HG03175 (cell line): ENCODE data around the gene OR10R2.
"Not testable (repeated sequence)": the region's sequence is repeated elsewhere in the genome, so short reads cannot be mapped to it uniquely, and the experiment has no call there.

ENCODE experiments used
- ATAC-seq: cut with Tn5 transposase; IDR thresholded peaks from one replicate; pipeline ENCODE4 v1.9.1; 2021; ENCODE audit warnings: mild to moderate bottlenecking, moderate library complexity; ENCODE audit not compliant: unreplicated experiment

The OR10R2 gene, protein sequence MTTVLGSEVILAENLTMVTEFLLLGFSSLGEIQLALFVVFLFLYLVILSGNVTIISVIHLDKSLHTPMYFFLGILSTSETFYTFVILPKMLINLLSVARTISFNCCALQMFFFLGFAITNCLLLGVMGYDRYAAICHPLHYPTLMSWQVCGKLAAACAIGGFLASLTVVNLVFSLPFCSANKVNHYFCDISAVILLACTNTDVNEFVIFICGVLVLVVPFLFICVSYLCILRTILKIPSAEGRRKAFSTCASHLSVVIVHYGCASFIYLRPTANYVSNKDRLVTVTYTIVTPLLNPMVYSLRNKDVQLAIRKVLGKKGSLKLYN

DNA sequence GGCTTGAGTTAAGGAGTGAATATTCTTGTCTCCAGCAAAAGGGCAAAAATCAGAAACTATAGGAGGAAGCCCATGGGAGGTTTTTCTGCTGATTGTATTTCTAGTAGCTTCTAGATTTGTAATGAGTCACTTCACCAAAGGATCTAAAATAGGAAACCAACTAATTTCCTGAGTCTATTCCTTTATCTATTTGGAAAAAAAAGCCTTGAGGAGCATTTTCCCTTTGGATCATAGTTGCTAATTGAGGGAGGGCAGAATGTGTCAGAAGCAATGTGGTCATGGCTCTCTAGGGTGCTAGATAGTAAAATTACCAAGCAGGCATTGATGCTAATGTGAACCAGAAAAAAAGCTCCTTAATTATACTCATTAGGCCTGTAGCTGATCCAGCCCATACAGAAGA is at the start of gene OR10R2:
TSS of gene OR10R2 (plus strand) at position 301 of the 400 bp plus-strand sequence. CDS start 106 bp downstream, outside the sequence.
- ATAC-seq, result no peak

DNA sequence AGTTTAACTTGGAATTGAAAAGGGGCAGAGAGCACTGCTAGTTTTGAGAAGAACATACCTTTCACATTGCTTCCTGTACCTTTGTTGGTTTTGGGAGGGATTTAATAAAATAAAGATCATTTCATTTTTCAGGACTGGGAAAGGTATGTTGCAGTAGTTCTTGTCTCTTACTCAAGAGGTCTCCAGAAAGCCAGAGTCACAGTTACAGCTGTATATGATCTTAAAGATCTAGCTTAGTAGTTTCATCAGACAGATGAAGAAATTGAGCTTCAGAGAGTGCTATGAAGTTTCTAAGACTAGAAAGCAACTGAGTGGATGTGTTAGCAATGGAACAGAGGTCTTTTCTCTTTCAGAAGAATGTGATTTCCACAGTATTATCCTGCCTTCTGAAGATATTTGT is 47.0 kb upstream of the OR10R2 start:
- no peak for ATAC-seq

DNA sequence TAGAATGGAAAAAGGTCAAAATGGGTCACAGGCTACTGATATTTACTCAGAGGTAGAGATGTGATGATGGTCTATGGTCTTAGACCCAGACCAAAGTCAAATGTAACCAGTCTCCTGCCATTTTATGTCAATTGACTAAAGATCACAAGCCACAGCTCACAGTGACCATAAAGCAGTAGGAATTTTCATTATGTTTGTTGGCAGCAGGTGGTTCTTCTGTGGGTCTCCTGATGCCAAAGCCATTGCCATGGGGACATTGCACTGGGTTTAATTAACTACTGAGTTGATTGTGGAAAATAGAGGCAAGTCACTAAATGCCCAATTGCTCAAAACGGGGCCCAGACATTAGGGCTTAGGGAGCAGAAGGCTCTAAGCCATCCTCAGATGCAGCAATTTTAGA is 45.9 kb upstream of the OR10R2 start, which contains the start of gene OR10K2:
TSS of gene OR10K2 (minus strand) at position 101 of the 400 bp plus-strand sequence. CDS start 5,371 bp downstream, outside the sequence.
- no peak for ATAC-seq

DNA sequence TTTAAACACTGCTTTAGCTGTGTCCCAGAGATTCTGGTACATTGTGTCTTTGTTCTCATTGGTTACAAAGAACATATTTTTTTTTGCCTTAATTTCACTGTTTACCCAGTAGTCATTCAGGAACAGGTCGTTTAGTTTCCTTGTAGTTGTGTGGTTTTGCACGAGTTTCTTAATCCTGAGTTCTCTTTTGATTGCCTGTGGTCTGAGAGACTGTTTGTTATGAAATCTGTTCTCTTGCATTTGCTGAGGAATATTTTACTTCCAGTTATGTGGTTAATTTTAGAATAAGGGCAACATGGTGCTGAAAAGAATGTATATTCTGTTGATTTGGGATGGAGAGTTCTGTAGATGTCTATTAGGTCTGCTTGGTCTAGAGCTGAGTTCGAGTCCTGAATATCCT is 41.9 kb upstream of the OR10R2 start:
- ATAC-seq, result not testable (repeated sequence)

DNA sequence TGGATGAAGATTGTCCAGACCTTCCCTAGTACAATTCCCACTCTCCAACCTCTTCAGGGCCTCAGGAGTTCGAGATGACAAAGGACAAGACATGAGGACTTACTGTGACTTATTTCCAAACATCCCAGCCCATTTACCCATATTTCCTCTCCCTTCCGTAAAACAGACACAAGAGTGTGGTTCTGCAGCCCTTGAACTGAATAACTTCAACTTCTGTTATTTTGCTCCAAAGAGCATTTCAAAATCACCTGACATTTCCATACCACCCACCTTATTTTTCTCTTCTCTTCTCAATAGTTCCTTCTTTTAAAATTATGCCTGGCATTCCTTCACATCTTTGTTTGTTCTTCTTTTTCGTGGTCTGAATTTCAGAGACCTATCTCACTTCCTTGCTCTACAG is 37.3 kb upstream of the OR10R2 start:
- ATAC-seq, result no peak

DNA sequence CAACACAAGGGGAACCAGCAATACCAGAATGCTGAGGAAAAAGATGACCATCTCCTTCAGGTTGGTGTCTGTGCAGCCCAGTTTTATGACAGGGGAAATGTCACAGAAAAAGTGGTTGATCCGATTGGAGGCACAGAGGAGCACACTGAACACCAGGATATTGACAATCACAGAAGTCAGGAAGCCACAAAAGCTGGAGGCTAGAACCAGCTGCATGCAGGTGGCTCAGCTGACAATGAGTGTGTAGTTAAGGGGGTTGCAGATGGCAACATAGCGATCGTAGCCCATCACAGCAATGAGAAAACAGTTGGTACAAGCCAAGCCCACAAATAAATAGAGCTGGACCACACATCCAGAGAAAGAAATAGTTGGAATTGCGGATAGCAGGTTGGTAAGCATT is 26.6 kb upstream of the OR10R2 start:
- no peak for ATAC-seq

DNA sequence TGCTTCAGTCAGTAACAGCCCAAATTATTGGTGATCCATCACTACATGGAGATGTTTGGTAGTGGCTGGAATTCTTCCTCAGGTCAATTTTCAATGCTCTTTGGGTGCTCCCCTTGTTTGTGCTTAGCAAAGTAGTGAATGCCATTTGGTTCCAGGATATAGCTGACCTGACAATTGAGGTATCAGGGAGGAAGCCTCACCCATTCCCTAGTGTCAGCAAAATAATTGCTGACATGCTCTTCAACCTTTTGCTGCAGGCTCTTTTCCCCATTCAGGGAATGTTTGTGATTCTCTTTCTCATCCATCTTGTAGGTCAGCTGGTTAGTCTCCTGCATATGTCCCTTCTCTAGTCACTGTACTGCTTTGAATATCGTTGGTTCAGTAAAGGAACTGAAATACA is 17.5 kb upstream of the OR10R2 start:
- no peak for ATAC-seq

DNA sequence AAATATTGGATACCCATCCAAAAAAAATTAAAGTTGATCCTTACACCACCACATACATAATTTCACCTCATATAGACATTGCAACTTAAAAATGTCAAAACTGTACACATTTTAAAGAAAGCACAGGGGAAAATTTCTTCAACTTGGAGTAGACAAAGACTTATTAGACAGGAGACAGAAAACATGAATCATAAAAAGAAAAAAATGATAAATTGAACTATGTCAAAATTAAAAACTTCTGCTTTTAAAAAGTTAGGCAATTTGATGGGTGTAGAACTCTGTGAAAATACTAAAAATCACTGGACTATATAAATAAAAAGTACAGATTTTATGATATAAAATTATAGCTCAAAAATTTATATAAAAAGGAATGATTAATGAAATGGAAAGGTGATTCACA is 14.8 kb upstream of the OR10R2 start:
- no peak for ATAC-seq

DNA sequence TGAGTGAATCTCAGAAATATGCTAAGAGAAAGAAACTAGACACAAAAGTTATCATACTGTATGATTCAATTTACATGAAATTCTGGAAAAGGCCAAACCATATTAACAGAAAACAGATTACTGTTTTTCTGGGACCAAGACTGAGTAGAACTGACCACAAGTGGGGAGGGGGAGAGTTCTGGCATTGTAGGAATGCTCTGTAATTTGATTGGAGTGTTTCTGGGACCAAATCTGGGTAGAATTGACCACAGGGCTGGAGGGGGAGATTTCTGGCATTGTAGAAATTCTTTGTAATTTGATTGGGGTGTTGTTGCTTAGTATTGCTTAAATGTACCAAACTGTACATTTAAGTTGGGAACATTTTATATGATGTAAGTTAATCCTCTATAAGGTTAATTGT is 13.8 kb upstream of the OR10R2 start:
- no peak for ATAC-seq

DNA sequence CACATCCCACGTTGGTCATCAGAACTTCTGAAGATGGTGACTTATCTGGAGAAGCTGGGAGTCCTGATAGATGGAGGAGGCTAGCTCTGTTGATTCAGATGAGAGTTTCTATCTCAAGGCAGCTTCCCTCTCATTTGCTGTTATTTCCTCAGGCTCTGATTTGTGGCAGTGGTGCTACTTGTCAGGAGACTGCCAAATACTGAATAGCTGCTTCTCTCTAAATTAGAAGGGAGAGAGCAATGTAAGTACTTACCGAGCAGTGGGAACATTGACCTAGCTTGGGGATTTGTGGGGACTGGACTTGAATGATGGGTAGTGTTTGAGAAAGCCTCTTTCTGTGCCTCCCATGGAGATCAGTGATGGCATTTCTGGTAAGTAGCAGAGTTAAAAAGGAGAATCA is 10.5 kb upstream of the OR10R2 start, which contains the start of gene OR10K1:
TSS of gene OR10K1 (plus strand) at position 301 of the 400 bp plus-strand sequence. CDS start 3,728 bp downstream, outside the sequence.
- no peak for ATAC-seq

DNA sequence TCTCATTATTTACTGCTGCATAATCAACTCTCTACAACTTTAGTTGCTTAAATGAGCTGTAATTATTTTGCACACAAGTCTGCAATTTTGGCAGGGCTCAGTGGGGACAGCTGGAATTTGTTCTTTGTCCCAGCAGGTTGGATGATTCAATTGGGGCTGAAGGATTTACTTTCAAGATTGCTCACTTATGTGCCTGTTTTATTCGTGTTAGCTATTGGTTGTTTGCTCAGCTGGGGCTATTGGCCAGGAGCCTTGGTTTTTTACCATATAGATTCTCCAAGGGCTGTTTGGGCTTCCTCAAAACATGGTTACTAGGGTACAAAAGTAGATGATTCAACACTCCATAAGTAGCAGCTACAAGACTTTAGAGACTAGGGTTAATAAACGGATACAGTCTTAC is 13.4 kb downstream of the OR10R2 start:
- ATAC-seq, result no peak

DNA sequence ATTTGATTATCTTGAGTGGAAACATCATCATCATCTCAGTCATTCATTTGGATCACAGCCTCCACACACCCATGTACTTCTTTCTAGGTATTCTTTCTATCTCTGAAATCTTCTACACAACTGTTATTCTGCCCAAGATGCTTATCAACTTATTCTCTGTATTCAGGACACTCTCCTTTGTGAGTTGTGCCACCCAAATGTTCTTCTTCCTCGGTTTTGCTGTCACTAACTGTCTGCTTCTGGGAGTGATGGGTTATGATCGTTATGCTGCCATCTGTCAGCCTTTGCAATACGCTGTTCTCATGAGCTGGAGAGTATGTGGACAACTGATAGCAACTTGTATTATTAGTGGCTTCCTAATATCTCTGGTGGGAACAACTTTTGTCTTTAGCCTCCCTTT is 19.3 kb downstream of the OR10R2 start:
- ATAC-seq, result no peak

DNA sequence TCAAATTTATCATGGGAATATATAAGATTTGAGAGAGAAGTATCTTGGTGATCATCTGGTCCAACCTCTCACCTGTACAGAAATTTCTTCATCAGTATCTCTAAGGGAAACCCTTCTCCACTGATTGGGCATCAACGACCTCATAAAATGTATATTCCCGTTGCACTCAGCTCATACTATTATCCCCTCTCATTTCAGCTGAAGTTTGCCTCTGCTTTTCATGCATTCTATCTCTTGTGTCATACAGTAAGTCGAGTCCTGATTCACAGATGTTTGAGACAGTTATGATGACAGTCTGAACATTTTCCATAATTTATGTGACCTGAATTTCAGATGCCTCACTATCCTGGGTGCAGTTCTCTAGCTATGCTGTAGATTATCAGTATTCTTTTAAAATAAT is 21.0 kb downstream of the OR10R2 start:
- ATAC-seq, result no peak

DNA sequence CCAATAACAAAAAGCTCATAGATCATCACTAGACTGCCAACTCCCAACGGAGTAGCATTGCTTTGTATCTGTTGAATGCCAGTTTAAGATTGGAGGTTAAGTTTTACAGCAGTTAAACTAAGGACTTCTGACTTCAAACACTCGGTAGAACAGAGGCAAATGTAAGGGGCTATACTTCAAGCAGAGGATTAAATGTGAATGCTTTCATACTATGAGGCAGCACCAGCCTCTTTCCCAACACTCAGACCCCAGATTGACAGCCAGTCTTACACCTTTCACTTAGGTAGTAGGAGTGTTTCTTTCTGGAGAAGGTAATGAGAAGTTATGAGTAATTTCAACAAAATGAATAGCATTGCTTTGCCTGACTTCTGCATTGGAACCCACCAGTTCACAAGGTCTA is 22.8 kb downstream of the OR10R2 start:
- no peak for ATAC-seq

DNA sequence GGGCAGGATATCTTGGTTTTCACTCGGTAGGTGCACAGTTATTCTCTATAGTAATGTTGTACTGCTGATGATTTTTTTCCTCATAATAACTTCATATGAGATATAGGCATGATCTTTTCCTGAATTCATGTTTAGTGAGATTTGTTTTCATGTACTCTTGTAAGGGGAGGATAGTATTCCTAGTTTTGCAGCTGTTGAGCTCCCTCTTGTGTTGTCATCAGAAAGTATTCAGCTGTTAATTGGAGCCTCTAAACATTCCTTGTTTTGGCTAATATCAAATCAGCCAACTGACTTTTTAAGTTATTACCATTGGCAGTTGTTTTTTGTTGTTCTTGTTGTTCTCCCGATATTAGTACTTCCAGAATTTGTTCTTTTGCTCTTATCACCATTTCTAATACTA is 24.4 kb downstream of the OR10R2 start:
- no peak for ATAC-seq

DNA sequence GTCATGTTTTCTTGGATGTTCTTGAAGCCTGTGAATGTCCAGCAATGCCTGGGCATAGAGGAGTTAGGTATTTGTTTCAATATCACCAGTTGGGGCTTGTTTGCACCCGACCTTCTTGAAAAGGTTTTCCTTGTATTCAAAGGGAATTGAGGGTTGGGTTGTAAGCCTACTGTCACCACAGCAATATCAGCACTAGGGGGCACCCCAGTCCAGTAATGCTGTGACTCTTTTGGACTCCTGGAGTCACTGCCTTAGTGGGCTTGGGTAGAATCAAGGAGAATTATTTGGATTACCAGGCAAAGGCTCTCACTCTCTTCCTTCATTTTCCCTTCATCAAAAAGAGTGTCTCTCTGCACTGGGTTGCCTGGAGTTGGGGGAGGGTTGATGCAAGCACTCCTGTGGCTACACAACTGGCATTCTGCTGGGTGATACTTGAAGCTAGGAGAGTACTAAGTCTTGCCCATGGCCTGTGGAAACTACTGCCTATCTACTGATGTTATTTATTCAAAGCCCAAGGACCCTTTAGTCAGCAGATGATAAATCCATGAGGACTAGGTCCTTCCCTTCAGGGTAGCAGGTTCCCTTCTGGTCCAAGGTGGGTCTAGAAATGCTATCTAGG is 34.5 kb downstream of the OR10R2 start:
- no peak for ATAC-seq

DNA sequence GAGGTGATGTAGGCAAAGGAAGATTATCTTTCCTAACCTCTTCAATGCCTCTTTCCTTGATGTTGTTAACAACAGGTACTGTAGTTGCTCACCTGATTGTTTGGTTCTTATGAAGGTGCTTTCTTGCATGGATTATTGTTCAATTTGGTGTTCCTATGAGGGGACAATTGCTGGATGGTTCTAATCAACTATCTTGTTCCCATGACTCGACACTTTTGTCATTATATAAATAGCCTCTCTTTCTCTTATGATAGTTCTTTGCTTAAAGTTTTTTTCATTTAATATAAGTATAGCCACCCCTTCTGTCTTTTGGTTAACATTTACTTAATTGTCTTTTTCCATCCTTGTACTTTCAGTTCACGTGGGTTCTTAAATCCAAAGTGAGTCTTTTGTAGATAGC is 35.5 kb downstream of the OR10R2 start:
- ATAC-seq, result no peak

DNA sequence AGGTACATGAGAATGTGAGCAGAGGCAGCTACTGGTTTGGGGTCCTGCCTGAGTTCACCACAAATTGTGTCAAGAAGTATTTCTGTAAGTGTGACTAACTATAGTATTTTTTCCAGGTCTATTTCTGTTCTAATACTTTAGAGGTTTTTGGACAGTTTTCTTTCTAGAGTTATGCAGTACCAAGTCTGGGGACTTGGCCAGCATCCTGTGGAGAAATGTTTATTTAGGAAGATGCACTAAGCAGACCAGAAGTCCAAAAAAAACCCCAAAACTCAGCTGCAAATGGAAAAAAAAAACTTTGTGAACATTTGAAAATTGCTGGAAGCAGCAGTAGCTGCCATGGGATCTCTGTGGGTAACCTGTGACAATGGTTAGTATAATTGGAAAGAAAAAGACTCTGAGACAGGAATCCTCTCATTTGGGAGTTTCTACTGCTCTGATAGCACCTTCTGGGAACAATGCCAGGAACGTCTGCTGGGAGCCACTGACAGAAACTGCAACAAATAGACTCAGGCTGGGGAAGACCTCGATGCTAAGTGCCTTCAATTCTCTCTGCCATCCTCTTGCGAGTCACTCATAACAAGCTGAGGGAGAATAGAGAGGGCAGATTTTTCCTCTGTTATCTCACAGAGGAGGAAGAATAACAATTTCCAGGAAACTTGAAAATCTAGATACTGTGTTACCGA is 37.6 kb downstream of the OR10R2 start:
- ATAC-seq, result no peak

DNA sequence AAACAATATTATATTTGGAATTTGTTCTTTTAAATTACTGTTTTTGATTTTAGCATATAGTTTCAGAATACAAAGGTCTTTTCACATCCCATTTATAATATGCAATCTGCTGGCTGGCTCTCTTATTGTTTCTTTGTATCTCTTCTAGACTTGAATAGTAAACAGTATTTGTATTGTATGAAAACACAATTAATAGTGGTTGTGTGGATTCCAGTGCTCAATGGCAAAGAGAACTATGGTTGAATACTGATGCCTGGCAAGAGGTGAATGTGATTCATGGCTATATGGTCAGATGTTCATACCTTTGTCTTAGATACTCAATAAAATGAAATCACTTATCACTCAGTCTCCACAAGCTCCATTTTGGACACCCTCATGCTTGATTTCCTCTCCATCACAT is 44.9 kb downstream of the OR10R2 start:
- ATAC-seq, result no peak

DNA sequence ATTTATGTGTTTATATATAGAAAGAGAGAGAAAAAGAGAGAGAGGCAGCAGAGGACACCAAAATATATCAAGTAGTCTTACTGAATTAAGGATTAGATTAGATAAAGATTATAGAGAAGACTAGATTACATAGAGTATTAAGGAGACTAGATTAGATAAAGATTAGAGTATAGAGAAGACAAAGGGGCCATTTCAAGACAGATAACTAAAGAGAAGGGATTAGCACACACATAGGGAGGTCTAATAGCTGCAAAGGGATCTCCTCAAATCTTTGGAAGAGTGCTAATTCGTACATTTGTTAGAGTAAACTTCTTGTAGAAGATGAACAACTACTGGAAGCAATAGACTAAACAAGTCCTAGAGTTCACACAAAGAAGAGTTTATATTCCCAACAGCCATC is 48.0 kb downstream of the OR10R2 start:
- no peak for ATAC-seq

DNA sequence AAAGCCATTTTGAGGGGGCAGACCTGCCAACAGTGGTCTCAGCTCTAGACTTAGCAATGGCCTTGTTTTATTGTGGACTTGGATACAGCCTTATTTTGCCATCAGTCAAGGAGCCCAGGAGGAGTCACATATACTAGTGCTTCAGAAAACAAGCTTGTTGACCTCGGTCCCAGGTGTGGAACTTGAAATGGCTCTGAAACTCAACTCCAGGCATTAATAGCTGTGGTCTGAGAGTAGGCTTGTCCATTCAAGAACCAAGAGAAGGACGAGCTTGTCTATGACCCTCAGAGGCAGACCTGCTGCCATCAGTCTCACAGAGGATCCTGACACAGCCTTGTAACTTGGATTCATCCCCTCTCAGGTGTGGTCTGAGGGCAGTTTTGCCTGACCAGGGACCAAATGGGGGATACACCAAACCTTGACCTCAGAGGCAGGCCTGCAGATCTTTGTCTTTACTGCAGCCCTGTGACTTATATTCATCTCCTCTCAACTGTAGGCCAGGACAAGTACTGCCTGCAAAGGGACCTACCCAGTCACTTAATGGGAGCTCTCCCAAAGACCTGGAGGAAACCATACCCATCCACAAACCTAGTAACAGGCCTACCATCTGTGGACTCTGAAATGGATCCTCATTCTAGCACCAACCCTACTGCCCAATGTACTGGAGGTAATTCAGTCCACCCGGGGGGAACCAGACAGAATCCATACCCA is 49.1 kb downstream of the OR10R2 start:
- ATAC-seq, result no peak
